HG03469 (cell line): ENCODE data around the gene RPUSD2.

ENCODE experiments used
- ATAC-seq: cut with Tn5 transposase; IDR thresholded peaks from one replicate; pipeline ENCODE4 v1.9.1; 2021; ENCODE audit warnings: mild to moderate bottlenecking, moderate library complexity, moderate number of reproducible peaks; ENCODE audit not compliant: unreplicated experiment

RPUSD2 gene

GRCh38 chr15:40613080-40613479, 44.0 kb downstream of the RPUSD2 start:
- no peak for ATAC-seq

- ATAC-seq: no peak
Measured at GRCh38 chr15:40618023-40618422, 48.9 kb downstream of the RPUSD2 start.

- ATAC-seq: no peak
Measured at GRCh38 chr15:40618906-40619305, 49.8 kb downstream of the RPUSD2 start.

- ATAC-seq: no peak
Measured at GRCh38 chr15:40623361-40623760, 54.3 kb downstream of the RPUSD2 start.
